ENCODE measurements around the gene METTL24.
A peak's percentile ranks its signal among the peaks of the same experiment; 100 is the strongest.
"Not testable (repeated sequence)": the region's sequence is repeated elsewhere in the genome, so short reads cannot be mapped to it uniquely, and the experiment has no call there.

The METTL24 gene

GRCh38 chr6:110360676-110361075, 2.5 kb upstream of the METTL24 start:
- no peak for DNase-seq

- DNase-seq = no peak
Observed at GRCh38 chr6:110359556-110359955, 1.4 kb upstream of the METTL24 start.

GRCh38 chr6:110358553-110359160, 508 bp upstream of the METTL24 start:
- DNase-seq = peak; percentile 32

GRCh38 chr6:110357298-110357663, 868 bp downstream of the METTL24 start:
- peak; percentile 79 for DNase-seq

GRCh38 chr6:110356778-110357177, 1.4 kb downstream of the METTL24 start:
- no peak for DNase-seq

- no peak for DNase-seq
Observed at GRCh38 chr6:110355727-110356126, 2.4 kb downstream of the METTL24 start.

DNA sequence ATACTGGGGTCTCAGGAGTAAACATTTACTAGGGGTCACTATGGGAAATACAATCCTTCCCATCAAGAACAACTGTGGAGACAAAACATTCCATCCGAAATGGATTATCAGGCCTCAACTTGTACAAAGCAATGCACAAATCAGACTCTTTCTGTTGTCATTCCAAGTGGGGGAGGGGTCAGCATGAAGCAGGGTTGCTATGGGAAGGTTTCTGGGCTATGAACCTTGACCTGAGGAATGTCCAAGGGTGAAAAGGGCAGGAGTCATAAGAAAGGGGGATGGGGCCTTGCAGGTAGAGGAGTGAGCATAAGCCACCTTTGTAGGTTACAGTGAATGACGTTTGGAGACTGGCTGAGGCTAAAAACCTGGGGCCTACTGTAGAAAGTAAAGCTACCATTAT, 3.1 kb downstream of the METTL24 start:
- no peak for DNase-seq

DNA sequence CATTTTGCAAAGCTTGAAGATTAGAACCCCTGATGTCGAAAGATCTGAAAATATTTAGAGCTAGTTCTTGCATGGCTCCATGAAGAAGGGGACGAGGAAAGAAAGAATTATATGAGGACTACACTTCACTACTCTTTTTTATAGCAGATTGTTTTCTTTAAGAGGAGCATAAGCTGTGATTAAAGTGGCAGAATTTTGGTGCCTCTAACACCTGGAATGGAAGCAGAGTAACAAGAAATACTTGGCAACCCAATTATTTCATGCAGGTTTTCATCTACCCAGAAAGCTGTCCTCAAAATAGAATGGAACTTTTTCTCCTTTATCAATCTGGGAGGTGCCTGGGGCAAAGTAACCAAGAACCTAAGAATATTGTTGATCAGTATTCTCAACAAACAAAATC, 4.0 kb downstream of the METTL24 start:
- no peak for DNase-seq

DNA sequence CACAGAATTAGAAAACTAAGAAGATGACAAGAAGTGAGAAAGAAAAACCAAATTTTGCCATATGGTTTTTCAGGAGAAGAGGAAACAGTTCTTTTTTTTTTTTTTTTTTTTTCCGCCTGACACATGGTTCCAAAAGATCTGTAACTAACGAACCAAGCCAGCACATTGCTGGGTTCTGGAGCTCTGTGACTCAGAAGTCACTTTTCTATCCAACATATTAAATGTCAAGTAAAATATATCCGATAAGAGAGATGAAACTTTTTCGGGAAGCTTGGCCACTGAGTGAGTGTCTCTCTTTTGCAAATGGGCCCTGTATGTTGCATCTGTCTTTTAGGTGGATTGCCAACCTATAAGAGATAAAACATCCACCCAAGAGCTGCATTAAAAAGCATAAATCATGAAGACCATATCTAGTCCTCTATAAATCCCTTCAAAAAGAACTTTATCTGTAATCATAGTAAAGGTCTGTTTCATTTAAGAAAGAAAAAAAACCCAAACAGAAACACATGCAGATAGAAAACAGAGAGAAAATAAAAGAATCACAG, 4.6 kb downstream of the METTL24 start:
- no peak for DNase-seq

DNA sequence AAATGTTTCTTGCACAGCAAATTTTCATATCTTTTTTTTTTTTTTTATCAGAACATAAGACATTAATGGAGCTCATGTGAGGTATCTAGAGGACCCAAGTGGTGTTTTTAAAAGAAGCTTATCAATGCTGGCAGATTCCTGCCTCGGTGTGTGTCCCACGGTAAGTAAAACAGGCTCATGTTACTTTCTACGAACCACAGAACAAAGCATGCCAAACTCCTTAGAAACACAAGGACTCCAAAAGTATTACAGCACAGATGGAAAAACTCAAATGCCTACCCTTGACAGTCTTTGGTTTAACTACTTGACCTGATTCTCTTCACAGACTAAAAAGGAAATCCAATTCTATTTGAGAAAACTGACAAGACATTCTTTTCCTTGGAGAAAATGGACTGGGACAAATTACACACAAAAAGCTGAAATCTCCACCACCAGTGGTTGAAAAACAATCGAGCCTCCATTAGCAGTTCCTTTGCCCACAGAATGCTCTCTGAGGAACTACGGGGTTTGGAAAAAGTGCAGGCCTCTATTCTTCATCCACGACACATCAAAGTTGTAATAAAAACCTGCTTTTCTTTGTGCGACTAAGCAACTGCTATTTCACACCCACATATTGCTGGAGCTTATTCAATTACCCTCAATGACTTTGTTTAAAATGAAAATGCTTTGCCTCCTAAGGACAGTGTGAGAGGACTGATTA, 5.4 kb downstream of the METTL24 start:
- no peak for DNase-seq

- DNase-seq = no peak
Observed at GRCh38 chr6:110351986-110352385, 6.2 kb downstream of the METTL24 start.

DNA sequence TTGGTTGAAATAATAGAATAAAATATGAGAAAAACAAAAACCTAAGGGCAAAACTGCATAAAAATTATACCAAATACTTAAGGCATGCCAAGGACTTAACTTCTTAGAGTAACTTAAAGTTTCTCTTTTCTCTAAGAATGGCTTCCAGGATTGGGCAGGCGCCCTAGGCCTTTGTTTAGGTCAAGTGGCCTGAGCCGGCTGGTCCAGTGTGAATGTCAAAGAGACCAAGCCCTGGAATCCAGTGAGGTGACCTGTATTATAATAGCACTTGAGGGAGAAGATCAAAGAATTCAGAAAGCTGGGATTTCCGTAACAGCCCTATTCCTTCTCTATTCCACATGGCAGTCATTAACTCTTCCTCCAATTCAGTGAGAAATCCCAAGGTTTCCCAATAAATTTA, 6.6 kb downstream of the METTL24 start:
- no peak for DNase-seq

GRCh38 chr6:110350593-110350992, 7.6 kb downstream of the METTL24 start:
- DNase-seq = not testable (repeated sequence)

DNA sequence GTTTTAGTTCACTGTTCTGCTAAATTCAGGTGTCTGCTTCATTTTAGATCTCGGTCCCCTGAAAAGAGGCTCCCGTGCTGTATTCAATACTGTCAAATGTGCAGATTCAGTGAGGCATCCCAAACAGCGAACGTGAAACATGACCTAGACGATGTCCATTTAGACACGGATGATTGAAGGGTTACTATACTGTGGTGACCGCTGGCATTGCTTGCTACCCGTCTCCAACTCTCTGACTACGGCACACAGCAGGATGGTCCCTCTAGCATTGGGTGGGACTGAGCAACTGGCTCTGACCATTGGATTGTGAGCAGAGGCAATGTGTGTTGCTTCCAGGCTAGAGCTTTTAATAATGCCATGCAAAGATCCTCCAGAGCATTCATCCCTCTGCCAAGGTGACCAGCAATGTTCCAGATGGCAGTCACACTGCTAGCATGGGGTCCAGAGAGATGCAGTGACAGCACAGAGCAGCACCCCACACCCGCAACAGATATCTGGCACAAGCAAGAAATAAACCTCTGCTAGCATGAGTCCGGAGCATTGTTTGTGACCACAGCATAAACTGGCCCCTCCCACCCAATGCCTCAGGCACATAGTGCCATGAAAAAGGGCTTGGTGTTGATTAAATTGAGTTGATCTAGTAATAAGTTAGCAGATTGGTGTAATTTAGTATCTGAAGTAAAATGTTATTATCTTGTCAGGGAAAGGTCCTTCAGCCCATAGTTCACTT, 9.0 kb downstream of the METTL24 start:
- DNase-seq = peak; percentile 70

DNA sequence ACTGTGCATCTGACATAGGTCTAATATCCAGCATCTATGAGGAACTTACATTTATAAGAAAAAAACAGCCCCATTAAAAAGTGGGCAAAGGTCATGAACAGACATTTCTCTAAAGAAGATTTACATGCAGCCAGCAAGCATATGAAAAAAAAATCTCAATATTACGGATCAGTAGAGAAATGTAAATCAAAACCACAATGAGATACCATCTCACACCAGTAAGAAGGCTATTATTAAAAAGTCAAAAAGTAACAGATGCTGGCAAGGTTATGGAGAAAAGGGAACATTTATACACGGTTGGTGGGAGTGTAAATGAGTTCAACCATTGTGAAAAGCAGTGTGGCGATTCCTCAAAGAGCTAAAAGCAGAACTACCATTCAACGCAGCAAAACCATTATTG, 13.1 kb downstream of the METTL24 start:
- DNase-seq = no peak

DNA sequence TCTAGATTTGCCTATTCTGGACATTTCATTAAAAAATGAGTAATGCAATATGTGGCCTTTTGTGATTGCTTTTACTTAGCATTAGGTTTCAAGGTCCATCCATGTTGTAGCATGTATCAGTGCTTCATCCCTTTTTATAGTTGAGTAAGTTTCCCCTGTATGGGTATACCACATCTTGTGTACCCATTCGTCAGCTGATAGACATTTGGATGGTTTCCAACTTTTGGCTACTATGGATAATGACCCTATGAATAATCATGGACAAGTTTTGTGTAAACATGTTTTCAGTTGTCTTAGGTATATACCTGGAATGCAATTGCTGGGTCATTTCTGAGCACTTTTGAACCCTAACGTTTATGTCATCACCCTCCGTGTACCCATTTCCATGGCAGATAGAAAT, 15.4 kb downstream of the METTL24 start:
- no peak for DNase-seq

GRCh38 chr6:110341663-110342596, 16.2 kb downstream of the METTL24 start:
- DNase-seq = peak; percentile 75

GRCh38 chr6:110341067-110341466, 17.1 kb downstream of the METTL24 start:
- DNase-seq = no peak

GRCh38 chr6:110340392-110340965, 17.7 kb downstream of the METTL24 start:
- DNase-seq = no peak

DNA sequence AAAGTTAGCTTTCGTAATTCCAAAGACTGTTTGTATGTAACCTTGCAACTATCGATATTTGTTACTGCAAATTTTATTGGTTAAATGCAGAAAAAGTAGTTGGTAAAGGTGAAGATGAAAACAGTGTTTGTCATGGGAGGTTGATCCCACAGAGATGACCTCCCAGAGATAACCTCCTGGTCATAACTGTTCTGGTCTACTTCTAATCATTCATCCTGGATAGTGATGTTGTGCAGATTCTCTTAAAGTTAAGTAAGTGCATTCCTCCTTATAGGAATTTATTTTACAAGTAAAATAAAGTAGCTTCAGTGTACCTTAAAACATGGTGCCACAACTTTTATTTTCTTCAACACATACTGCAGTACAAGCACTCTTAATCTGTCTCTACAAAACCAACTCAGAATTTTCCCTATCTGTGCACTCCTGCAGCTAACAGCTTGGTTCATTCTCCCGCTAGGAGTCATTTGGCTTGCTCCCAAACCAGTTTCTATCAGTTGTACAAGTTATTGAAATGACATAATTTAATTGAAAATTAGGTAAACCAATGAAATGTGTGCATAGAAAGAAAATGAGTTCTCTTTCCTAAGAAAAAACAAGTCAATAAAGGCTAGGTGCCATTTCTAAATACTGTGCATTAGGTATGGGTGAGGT, 19.2 kb downstream of the METTL24 start:
- DNase-seq = no peak

GRCh38 chr6:110337486-110337885, 20.7 kb downstream of the METTL24 start:
- DNase-seq = no peak

All from retina (tissue), 1 donor.